AG04449 (cell line): Measurements from ENCODE around the gene ARHGAP26.

Source experiments
- CTCF ChIA-PET: fragments of 350-600 bp; formaldehyde crosslinking; extraction: SDS; loops from one replicate; lab custom pipeline; 2021; ENCODE audit warnings: antibody characterized with exemption; lab: Yijun Ruan, JAX
- POLR2A ChIA-PET: fragments of 400-600, 350-600 bp; formaldehyde crosslinking; extraction: SDS; loops from one replicate; lab custom pipeline; 2020; ENCODE audit warnings: antibody characterized with exemption, inconsistent platforms; lab: Yijun Ruan, JAX
- DNase-seq: peaks from one replicate; pipeline ENCODE4 v3.0.0-alpha.2; 2010; ENCODE audit warnings: low read depth, low spot score
- H3K4me3 ChIP-seq: 2 replicates; pipeline ENCODE4 v1.5.1; 2011; ENCODE audit warnings: low read depth, mild to moderate bottlenecking, control low read depth, low read length
- TF ChIP-seq, protein P1 (sequence below): IDR thresholded peaks from one replicate; pipeline ENCODE4 v1.5.1; 2011; ENCODE audit warnings: mild to moderate bottlenecking, moderate library complexity, low read length, control low read depth, inconsistent platforms; ENCODE audit not compliant: insufficient read depth; ENCODE audit errors: missing control alignments

The ARHGAP26 gene

DNA sequence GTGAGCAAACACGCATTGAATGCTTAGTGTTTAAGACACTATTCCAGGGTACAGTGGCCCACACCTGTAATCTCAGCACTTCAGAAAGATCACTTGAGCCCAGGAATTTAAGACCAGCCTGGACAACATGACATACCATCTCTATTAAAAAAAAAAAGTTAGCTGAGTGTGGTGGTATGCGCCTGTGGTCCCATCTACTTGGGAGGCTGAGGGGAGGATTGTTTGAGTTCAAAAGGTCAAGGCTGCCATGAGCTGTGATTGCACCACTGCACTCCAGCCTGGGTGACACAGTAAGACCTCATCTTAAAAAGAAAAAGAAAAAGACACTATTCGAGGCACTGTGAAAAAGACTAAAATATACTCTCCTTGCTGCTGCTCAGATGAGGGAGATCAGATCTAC lies 392.6 kb downstream of the ARHGAP26 start:
- TF ChIP-seq, protein P1, sequence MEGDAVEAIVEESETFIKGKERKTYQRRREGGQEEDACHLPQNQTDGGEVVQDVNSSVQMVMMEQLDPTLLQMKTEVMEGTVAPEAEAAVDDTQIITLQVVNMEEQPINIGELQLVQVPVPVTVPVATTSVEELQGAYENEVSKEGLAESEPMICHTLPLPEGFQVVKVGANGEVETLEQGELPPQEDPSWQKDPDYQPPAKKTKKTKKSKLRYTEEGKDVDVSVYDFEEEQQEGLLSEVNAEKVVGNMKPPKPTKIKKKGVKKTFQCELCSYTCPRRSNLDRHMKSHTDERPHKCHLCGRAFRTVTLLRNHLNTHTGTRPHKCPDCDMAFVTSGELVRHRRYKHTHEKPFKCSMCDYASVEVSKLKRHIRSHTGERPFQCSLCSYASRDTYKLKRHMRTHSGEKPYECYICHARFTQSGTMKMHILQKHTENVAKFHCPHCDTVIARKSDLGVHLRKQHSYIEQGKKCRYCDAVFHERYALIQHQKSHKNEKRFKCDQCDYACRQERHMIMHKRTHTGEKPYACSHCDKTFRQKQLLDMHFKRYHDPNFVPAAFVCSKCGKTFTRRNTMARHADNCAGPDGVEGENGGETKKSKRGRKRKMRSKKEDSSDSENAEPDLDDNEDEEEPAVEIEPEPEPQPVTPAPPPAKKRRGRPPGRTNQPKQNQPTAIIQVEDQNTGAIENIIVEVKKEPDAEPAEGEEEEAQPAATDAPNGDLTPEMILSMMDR, result no peak
- H3K4me3 ChIP-seq, result no peak overlapping the region
- ChIA-PET POLR2A (no interaction called here), CTCF (interaction anchor here (0.7 to 1.0 kb wide), 2 partner anchors 11 to 160 kb away, joined by 3 read pairs; no protein-coding TSS in a partner anchor)
- DNase-seq, result no peak

DNA sequence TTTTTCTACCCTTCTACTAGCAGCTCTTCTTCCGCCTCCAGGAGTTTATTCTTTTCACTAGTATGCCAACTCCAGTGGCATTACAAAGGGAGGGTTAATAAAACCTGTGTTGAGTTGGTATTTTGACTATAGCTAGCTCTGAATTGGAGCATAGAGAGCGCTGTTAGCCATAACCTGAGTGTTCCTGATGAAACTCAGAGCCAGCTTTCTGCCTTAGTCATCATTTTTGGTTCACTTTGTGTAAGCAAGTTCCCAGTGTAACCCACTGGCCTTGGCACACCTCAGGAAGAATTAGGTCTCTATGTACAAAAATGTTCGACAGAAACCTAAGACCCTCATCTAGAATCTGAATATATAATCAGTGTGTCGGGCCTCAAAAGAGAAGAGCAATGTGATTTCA lies 394.4 kb downstream of the ARHGAP26 start:
- H3K4me3 ChIP-seq, result no peak overlapping the region
- TF ChIP-seq, protein P1, result no peak
- no peak for DNase-seq
- ChIA-PET POLR2A (no interaction called here), CTCF (interaction anchor here (1.0 to 1.2 kb wide), 2 partner anchors 12 to 22 kb away, joined by 3 to 4 read pairs; no protein-coding TSS in a partner anchor)

DNA sequence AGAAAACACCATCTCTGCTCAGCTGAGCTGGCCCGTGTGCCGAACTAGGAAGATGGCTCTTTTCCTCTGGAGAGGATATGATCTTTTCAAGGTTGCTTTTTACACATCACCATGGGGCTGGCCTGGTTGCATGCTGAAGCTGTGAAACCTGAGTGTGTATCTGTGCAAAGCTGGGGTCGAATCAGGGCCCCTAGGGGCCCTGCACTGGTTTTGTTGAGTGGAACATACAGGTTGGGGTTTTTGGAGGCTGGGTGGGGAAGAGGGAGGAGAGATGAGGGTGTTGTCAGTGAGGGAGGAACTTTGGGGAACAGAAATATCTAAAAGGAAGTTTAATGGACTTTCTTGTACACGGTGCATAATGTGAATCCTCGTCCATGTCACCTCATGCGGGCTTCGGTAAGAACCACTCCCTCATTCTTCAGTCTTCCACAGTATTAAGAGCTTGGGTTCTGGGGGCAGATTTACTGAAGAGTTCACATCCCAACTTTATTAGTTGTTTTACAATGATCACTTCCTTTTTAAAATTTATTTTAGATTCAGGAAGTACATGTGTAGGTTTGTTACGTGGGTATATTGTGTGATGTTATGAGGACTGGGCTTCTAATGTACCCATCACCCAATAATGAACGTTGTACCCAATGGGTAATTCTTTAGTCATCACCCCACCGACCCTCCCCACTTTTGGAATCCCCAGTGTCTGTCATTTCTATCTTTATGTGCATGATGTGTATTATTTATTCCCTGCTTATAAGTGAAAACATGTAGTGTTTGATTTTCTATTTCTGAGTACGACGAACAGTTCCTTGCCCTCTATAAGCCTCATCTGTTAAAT lies 395.1 kb downstream of the ARHGAP26 start:
- no peak for DNase-seq
- no peak overlapping the region for H3K4me3 ChIP-seq
- CTCF ChIA-PET, result interaction anchor here (1.2 kb wide), 1 partner anchor 12 kb away, joined by 3 read pairs; no protein-coding TSS in a partner anchor
- POLR2A ChIA-PET, result no interaction called here
- TF ChIP-seq, protein P1, result no peak

DNA sequence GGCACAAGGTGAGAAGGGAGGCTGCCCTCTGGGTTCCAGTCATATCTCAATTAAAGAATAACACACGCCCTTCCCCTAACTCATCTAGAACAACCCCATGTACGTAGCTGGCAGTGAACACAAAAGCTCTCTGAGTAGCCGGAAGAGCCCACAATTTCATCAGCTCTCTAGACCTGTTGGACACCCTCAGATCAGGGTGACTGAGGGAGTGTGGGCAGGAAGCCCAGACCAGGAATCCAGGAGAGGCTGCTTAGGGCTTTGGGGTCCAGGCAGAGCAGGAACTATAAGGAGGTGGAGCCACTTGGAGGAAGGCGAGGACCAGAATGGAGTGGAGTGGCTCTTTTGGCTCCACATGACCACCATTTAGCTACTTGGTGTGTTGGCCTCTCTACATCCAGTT lies 395.9 kb downstream of the ARHGAP26 start:
- no peak for DNase-seq
- ChIA-PET CTCF (no interaction called here), POLR2A (no interaction called here)
- H3K4me3 ChIP-seq, result no peak overlapping the region
- TF ChIP-seq, protein P1, result no peak

DNA sequence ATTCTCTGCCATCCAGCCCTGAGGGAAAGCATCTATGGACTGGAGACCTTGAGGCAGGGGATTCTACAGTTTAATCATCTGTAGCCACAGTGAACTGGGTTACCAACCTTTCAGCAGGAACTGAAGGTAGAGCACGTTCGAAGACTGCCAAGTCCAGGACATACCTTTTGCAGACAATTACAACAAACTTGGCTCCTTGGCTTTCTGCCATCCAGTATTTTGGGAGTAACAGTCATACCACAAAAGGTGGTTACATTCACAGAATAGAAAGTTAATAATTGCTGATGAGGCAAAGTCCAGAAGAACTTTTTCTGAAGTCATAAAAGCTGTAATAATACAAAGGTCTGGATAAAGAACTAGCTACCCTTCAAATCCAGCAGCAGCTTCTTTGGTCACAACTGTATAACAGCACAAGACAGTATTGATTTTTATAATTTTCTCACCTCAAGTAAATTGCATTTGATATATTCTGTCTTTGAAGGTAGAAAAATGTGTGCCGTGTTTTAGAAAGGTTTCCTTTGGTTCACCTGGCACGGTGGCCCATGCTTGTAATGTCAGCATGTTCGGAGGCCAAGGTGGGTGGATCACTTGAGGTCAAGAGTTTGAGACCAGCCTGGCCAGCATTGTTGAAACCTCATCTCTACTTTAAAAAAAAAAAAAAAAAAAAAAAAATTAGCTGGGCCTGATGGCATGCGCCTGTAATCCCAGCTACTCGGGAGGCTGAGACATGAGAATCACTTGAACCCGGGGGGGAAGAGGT lies 396.7 kb downstream of the ARHGAP26 start:
- DNase-seq, result no peak
- TF ChIP-seq, protein P1, result no peak
- no peak overlapping the region for H3K4me3 ChIP-seq
- POLR2A ChIA-PET, result no interaction called here
- CTCF ChIA-PET, result interaction anchor here (5.3 kb wide), 1 partner anchor 12 kb away, joined by 23 read pairs; no protein-coding TSS in a partner anchor
